GM12801 (cell line): ENCODE data around the gene THAP7.

Source experiments
- CTCF ChIP-seq: IDR thresholded peaks from one replicate; pipeline ENCODE4 v1.5.1; 2011; ENCODE audit warnings: control low read depth; ENCODE audit not compliant: insufficient read length; ENCODE audit errors: extremely low read depth

THAP7 gene

DNA sequence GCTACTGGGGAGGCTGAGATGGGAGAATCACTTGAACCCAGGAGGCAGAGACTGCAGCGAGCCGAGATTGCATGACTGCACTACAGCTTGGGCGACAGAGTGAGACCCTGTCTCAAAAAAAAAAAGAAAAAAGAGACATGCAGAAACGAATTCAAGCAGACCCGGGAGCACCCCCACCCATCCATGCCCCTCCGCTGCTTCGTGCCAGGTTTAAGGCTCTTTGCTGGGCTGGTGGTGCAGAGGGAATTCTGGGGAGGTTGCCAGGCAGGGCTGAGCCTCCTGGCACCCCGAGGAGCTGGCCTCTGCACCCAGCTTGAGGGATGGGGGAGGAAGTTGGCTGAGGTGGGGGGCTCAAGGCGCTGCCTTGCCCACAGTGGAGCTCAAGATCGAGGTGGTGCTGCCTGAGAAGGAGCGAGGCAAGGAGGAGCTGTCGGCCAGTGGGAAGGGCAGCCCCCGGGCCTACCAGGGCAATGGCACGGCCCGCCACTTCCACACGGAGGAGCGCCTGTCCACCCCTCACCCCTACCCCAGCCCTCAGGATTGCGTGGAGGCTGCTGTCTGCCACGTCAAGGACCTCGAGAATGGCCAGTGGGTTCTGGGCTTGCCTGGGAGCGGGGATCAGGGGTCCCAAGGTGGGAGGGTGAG lies 28.9 kb downstream of the THAP7 start:
- no peak for TF ChIP-seq CTCF

- TF ChIP-seq CTCF, result no peak
Measured at GRCh38 chr22:20970939-20971657, 30.8 kb downstream of the THAP7 start.

DNA sequence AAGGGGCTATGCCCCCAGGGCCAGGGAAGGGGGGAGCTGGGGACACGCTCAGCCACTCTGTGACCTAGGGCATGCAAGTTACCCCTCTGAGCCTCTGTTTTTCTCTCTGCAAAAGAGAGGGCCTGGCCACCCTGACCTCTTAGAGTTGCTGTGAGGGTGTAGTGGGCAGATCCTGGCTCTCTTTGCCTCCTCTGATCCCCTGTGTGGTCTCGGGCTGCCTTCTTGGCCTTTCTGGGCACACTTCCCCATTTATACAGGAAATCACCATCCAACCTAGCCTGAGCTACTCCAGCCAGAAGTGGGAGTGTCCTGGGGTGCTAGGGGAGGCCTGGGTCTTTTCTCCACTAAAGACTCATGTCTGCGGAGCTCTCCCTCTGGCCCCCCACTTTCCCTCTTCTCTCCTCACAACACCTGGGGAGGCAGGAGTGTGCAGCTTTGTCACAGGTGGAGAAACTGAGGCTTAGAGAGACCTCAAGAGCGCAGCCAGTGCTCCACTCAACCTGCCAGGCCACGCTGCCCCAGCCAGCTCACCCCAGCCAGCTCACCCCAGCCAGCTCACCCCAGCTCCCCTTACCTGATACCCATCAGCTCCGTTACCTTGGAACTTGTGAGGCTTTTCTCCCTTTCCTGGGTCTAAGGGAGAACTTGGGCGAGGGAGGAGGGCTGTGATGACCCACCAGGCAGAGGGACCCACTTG lies 33.5 kb downstream of the THAP7 start:
- no peak for TF ChIP-seq CTCF

GRCh38 chr22:20967697-20968211 lies 34.2 kb downstream of the THAP7 start:
- TF ChIP-seq CTCF, result no peak

DNA sequence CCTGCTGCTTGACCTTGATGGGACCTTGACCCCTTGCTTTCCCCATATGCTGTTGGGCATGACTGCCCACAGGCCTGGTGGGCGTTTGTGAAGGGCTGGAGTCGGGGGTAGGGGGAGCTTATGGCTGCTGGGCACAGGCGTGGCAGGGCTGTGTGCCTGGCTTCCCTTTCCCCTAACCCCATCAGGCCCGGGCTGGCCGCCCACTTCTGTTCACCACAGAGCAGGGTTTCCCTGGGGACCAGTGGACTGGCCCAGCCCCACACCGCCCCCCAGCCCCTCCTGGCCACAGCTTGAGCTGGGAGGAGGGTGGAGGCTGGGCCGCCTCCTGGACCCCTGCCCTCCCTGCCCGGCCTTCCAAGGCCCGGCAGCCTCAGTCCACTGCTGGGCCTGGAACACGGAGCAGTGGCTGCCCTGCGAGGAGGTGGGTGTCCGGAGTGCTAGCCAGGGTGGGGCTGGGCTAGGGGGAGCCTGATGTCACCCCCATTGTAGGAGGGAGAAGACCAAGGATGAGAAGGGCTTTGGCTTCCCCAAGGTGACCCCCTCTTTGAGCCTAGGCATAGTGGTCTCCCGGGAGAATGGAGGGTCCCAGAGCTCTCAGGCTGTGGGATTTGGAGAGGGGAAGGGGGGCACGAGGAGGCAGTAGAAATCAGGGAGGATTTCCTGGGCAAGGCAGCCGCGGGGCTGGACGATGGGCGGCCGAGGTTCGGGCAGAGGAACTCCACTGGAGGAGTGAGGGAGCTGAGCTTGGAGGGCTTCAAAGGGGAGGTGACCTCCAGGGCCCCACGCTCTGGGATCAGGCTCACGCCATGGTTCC lies 34.8 kb downstream of the THAP7 start, which contains the start of gene AIFM3:
AIFM3 (plus strand) TSS at position 373 of the 814 bp plus-strand sequence. CDS start 690 bp downstream, outside the sequence.
- no peak for TF ChIP-seq CTCF

- TF ChIP-seq CTCF, result no peak
Measured at GRCh38 chr22:20965888-20966855, 35.7 kb downstream of the THAP7 start.
